Natural killer cell (primary cell): ENCODE results near the gene CDC42EP1. TPM values are rescaled to one million over a fixed set of nuclear protein-coding genes. Genes with fewer than 3 reads are reported as not detected.
A peak's percentile ranks its signal among the peaks of the same experiment; 100 is the strongest.

Source experiments
- ATAC-seq, 3 donors: fragments of 150-1000 bp in 2 of 3; fragments of 200-7000 bp in 1 of 3; cut with Tn5 transposase; 1 replicate in 1 of 3; 2 replicates in 2 of 3; pipeline ENCODE4 v1.10.0; 2021; ENCODE audit warnings: mild to moderate bottlenecking in 2 of 3, moderate library complexity in 2 of 3
- DNase-seq, 2 donors: peaks; one replicate each; pipeline versions ENCODE4 v3.0.0 to v3.0.0-alpha.2; 2013 to 2021; ENCODE audit warnings: mixed read lengths in 1 of 2
- H3K27ac ChIP-seq: one replicate; pipeline ENCODE4 v1.5.1; 2013; ENCODE audit warnings: mild to moderate bottlenecking, low read length
- H3K27me3 ChIP-seq: one replicate; pipeline ENCODE4 v1.6.1; 2013; ENCODE audit warnings: low read length; ENCODE audit not compliant: control insufficient read depth, insufficient read depth
- H3K36me3 ChIP-seq: one replicate; pipeline ENCODE4 v1.6.1; 2013; ENCODE audit warnings: low read length; ENCODE audit not compliant: control insufficient read depth, insufficient read depth
- H3K4me1 ChIP-seq: one replicate; pipeline ENCODE4 v1.6.1; 2013; ENCODE audit warnings: low read length; ENCODE audit not compliant: control insufficient read depth, insufficient read depth
- H3K4me3 ChIP-seq: one replicate; pipeline ENCODE4 v1.5.1; 2013; ENCODE audit warnings: low read length
- H3K9me3 ChIP-seq: one replicate; pipeline ENCODE4 v1.6.1; 2013; ENCODE audit warnings: low read length; ENCODE audit not compliant: control insufficient read depth, insufficient read depth
- H3K27ac Mint-ChIP-seq, 2 donors: one replicate each; pipeline ENCODE4 v1.8.0; 2022; ENCODE audit warnings: mild to moderate bottlenecking in 2 of 2, mixed read lengths in 2 of 2, moderate library complexity in 1 of 2
- H3K27me3 Mint-ChIP-seq, 2 donors: one replicate each; pipeline ENCODE4 v1.8.0; 2022; ENCODE audit warnings: low read depth in 2 of 2, mixed read lengths in 2 of 2
- H3K36me3 Mint-ChIP-seq: one replicate; pipeline ENCODE4 v1.8.0; 2022; ENCODE audit warnings: mixed read lengths
- H3K4me1 Mint-ChIP-seq, 2 donors: one replicate each; pipeline ENCODE4 v1.8.0; 2022; ENCODE audit warnings: mixed read lengths in 2 of 2
- H3K4me3 Mint-ChIP-seq: one replicate; pipeline ENCODE4 v1.8.0; 2022; ENCODE audit warnings: mild to moderate bottlenecking, moderate library complexity, mixed read lengths
- H3K9me3 Mint-ChIP-seq, 2 donors: one replicate each; pipeline ENCODE4 v1.8.0; 2022; ENCODE audit warnings: mixed read lengths in 2 of 2
- CTCF ChIP-seq: fragments of 200-600 bp; IDR thresholded peaks from one replicate; pipeline ENCODE4 v1.8.0; 2022; ENCODE audit warnings: antibody characterized with exemption
- WGBS: methylation state at CpG from one replicate; pipeline ENCODE4 v1.1.7; 2013; ENCODE audit warnings: missing lambda C conversion rate; ENCODE audit not compliant: insufficient coverage; 5-methylcytosine and 5-hydroxymethylcytosine counted together
- intact Hi-C: fragments of 100-400 bp; cut with micrococcal nuclease; formaldehyde crosslinking; loops from one replicate; pipeline ENCODE4 v1.14.2; 2022
- total RNA-seq, 4 donors: library from RNA; stranded (reverse); fragments of 120-200 nt in 1 of 4; gene quantifications; one replicate each; pipeline versions ENCODE4 v1.2.3 to v1.2.4, GENCODE V29; 2013 to 2022

Gene CDC42EP1
- total RNA-seq, 3 donors from 2014 or later (not counting 1 experiment from before 2014, with no cell fraction given), result 0.27 to 0.78 TPM; not detected in 1

DNA sequence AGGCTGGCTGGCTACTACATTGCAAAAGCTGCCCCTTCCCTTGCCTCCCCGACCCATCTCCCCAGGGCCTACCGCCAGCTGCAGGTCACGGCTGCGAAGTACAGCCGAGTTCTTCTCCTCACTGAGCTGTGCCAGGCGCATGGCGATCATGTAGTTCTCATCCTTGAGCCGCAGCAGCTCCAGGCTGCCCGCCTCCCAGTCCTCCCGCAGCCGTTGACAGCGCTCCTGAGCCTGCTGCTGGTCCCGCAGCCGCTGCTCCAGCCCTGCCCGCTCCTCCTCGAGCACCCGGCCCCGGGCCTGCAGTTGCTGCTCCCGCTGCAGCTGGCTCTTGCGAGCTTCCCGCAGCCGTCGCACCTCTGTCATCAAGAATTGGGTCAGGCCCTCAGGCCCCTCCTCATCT is 44.4 kb upstream of the CDC42EP1 start:
- no peak overlapping the region for H3K27ac Mint-ChIP-seq
- H3K9me3 Mint-ChIP-seq, result no peaks in the 10 kb centered on the region
- 96% methylated on average over 23 of the region's 23 CpGs for WGBS
- no peak for TF ChIP-seq CTCF
- peaks cover 0 to 6% of the 10 kb centered on the region in 2 donors for H3K4me1 Mint-ChIP-seq
- peaks cover 7% of the 10 kb centered on the region for H3K36me3 Mint-ChIP-seq
- intact Hi-C loops, result no loop called here
- Histone ChIP-seq H3K4me3 (no peak overlapping the region), H3K9me3 (no peaks in the 10 kb centered on the region), H3K27me3 (peaks cover 8% of the 10 kb centered on the region), H3K4me1 (peaks cover 6% of the 10 kb centered on the region), H3K36me3 (no peaks in the 10 kb centered on the region), H3K27ac (no peak overlapping the region)
- no peak overlapping the region for H3K4me3 Mint-ChIP-seq
- DNase-seq, result no peak
- peaks cover 15 to 19% of the 10 kb centered on the region in 2 donors for H3K27me3 Mint-ChIP-seq
- ATAC-seq, result no peak

GRCh38 chr22:37516456-37516855 is 43.8 kb upstream of the CDC42EP1 start:
- DNase-seq (no peak), ATAC-seq (no peak)
- Mint-ChIP-seq H3K36me3 (peaks cover 7% of the 10 kb centered on the region), H3K4me1 (peaks cover 0 to 6% of the 10 kb centered on the region in 2 donors), H3K4me3 (no peak overlapping the region), H3K27me3 (peaks cover 15 to 24% of the 10 kb centered on the region in 2 donors), H3K27ac (no peak overlapping the region), H3K9me3 (no peaks in the 10 kb centered on the region)
- Histone ChIP-seq H3K4me1 (peaks cover 6% of the 10 kb centered on the region), H3K27me3 (peaks cover 12% of the 10 kb centered on the region), H3K4me3 (no peak overlapping the region), H3K27ac (no peak overlapping the region), H3K36me3 (no peaks in the 10 kb centered on the region), H3K9me3 (no peaks in the 10 kb centered on the region)
- no peak for TF ChIP-seq CTCF
- intact Hi-C loops, result no loop called here
- WGBS, result no CpG with 5 or more reads among the region's 1 CpG

GRCh38 chr22:37517826-37518450 is 42.3 kb upstream of the CDC42EP1 start:
- peaks cover 14% of the 10 kb centered on the region for H3K27me3 ChIP-seq
- peaks cover 23 to 26% of the 10 kb centered on the region in 2 donors for H3K27me3 Mint-ChIP-seq
- TF ChIP-seq CTCF, result no peak
- H3K36me3 Mint-ChIP-seq, result peaks cover 7% of the 10 kb centered on the region
- no peak overlapping the region for H3K27ac Mint-ChIP-seq
- no peak overlapping the region for H3K27ac ChIP-seq
- H3K36me3 ChIP-seq, result no peaks in the 10 kb centered on the region
- no peak for ATAC-seq
- H3K4me1 ChIP-seq, result peaks cover 6% of the 10 kb centered on the region
- H3K4me1 Mint-ChIP-seq, result peaks cover 0 to 6% of the 10 kb centered on the region in 2 donors
- H3K4me3 ChIP-seq, result no peak overlapping the region
- peak overlapping the region; percentile 83 for H3K4me3 Mint-ChIP-seq
- 96% methylated on average over 15 of the region's 15 CpGs for WGBS
- DNase-seq, result no peak
- no peaks in the 10 kb centered on the region for H3K9me3 Mint-ChIP-seq
- H3K9me3 ChIP-seq, result no peaks in the 10 kb centered on the region
- intact Hi-C loops, result no loop called here
